Left cardiac atrium (tissue), 4 donors: ENCODE measurements around the gene PCDHA1. TPM values are rescaled to one million over a fixed set of nuclear protein-coding genes. Genes with fewer than 3 reads are reported as not detected.
A peak's percentile ranks its signal among the peaks of the same experiment; 100 is the strongest.

Experiments
- ATAC-seq, 2 donors: fragments of 200-7000 bp; cut with Tn5 transposase; one replicate each; pipeline ENCODE4 v1.9.1; 2020; ENCODE audit warnings: mild to moderate bottlenecking in 2 of 2, moderate library complexity in 2 of 2
- DNase-seq: peaks from one replicate; pipeline ENCODE4 v3.0.0-alpha.2; 2020
- intact Hi-C, 2 donors: fragments of 100-400 bp; cut with DNase I; formaldehyde crosslinking; loops; one replicate each; pipeline versions ENCODE4 v1.14.1 to v1.15.1; 2022 to 2023
- total RNA-seq, 2 donors: library from RNA; stranded (reverse); fragmentation: NEBNext Ultra II Directional; extraction: Animal tissue kit (Norgen Biotek cat#: 25700); gene quantifications; one replicate each; pipeline ENCODE4 v1.2.1, GENCODE V29; 2021
- donor health status: DM: no; HTN: yes; CAD: no.
- donor health status: DM: no; HTN: yes; CAD: no; lungs with severe emphysema.
- donor health status: DM: yes; HTN: yes; CAD: no.
- donor health status: Dilated cardiomyopathy.

Gene PCDHA1
- total RNA-seq, 2 donors from 2014 or later: not detected

DNA sequence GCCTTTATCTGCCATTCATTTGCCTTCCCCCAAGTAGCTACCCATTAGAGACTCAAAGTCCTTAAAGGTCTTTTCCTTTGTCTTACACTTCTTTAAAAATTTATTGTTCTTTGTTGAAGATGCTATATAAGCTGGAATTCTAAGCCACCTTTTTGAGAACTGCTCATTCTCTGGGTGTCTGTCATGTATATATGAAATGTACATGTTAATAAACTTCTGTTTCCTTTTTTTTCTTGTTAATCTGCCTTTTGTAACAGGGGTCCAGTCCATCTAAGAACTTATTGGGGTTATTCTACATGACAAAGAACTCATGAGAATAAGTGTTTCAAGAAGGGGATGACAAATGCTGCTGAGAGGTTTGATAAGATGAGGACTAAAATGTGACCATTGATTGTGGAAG is 221.9 kb downstream of the PCDHA1 start:
- no peak for ATAC-seq
- DNase-seq: no peak
- intact Hi-C loops: no loop called here

DNA sequence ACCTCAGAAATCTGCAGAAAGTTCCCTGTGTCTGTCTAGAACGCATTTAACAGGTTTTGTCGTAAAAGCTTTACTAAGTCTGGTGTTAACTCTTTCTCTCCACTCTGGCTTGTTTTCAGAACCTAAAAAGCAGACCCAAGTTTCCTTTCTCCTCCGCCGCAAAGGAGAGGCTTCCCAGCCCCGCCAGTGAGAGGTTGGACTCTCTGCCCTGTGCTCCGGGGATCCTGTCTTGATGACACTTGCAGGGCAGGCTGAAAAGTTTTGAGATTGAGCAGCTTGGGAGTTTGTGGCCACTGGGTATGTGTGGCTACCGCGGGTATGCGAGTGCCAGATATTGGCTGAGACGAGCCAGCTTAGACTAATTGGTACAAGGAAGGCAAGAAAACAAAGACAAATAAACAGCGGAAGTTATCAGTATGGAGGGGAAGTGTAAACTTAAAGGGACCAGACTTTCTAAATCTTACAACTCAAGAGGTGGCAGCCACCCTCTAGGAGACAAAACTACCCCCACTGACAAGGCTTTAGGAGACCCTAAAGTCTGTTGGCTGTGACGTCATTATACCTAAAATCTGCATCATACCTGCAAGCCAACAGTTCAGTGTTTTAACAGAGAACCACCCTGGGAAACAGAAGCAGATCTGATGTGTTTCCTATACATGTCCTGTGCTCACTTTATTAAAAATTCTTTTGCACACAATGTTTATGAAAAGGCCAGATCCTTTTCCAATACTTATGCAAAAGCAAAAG is 224.3 kb downstream of the PCDHA1 start:
- ATAC-seq: no peak
- no peak for DNase-seq
- intact Hi-C loops: no loop called here

DNA sequence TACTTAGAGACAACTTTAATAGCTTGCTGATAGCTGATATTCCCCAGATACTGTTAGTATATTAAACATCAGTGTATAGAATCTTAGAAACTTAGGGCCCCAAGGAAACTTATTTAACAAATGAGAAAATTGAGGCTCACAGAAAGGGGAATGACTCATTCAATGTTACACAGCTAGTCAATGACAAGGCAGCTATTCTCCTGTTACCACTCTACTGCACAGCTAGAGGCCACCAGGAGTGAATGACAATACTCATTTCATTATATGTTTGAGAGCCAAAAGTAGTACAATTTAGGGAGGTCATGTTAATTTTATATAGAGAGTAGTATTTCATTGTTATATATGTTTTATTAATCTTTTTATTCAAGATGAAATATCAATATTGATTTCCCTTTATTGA is 232.0 kb downstream of the PCDHA1 start:
- DNase-seq (no peak), ATAC-seq (no peak)
- intact Hi-C loops: no loop called here

DNA sequence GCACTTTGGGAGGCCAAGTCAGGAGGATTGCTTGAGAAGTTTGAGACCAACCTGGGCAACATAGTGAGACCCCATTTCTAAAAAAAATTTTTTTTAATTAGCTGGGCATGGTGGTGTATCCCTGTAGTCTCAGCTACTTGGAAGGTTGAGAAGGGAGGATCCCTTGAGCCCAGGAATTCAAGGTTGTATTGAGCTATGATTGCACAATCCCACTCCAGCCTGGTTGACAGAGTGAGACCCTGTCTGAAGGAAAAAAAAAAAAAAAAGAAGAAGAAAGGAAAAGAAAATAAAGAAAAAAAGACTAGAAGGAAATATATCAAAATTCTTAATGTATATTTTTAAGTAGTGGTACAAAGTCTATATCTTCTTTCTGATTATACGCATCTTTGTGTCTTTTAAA is 236.4 kb downstream of the PCDHA1 start:
- DNase-seq (no peak), ATAC-seq (no peak)
- intact Hi-C loops: no loop called here

DNA sequence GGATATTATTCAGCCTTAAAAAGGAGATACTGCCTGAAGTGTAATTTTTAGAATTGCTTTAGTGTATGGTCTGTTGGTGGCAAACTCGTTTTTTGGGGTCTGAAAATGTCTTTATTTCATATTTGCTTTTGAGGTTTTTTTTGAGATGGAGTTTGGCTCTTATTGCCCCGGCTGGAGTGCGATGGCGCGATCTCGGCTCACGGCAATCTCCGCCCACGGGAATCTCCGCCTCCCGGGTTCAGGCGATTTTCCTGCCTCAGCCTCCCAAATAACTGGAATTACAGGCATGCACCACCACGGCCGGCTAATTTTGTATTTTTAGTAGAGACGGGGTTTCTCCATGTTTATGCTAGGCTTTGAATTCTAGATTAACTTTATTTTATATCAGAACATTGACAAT is 245.1 kb downstream of the PCDHA1 start:
- intact Hi-C loops: no loop called here
- DNase-seq: no peak
- no peak for ATAC-seq

DNA sequence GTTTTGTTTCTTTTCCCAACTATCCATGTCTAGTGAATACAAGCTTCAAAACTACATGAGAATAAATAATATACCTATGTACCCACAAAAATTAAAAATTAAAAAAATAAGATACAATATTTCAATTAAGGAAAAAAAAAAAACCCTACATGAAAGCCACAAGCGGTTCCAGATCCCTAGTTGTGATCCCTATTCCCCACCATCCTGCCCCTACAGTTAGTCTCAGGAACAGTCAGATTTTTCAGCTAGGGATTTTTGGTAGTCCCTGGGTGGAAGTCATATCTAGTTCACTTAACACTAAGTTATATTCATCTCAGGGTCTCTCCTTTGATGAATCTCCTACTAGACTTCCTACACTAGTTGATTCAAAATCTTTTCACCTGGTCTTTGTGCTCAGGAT is 246.7 kb downstream of the PCDHA1 start:
- ATAC-seq (no peak), DNase-seq (no peak)
- intact Hi-C loops: no loop called here

DNA sequence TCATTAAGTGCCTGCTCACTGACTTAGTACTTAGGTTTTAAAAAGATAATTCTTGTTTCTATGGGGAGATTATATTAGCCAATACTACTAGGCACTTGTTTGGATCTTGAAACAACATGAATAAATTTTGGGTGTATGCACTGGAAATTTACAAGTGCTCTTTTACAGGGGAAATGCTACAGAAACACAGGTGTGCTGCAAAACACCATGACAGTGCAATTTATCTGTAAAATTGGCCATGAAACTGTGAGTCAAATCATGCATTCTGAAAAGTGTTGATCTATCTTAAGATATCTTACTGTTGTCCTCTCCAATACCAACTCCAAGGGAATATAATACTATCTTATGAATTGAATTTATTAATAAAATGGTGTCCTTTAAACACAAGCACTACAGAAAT is 253.1 kb downstream of the PCDHA1 start:
- intact Hi-C loops: no loop called here
- DNase-seq: no peak
- no peak for ATAC-seq

DNA sequence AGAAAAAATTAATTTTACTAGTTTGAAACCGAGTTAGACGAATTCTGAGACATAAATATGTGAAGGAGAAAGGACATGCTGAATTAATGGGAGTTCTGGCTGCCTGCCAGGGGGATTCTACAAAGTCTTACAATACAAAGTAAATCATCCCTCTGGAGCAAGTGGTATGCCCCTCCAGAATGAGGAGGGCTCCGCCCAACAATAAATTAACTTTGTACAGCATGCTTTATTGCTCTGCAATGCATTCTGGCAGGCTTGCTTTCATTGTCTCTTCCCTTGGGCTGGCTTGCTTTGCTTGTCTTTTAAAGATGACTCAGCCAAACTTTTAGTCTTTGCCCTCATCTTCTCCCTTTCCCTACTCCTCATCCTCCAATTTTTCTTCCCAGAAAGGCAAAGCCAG is 253.6 kb downstream of the PCDHA1 start:
- ATAC-seq (no peak), DNase-seq (no peak)
- intact Hi-C loops: no loop called here

DNA sequence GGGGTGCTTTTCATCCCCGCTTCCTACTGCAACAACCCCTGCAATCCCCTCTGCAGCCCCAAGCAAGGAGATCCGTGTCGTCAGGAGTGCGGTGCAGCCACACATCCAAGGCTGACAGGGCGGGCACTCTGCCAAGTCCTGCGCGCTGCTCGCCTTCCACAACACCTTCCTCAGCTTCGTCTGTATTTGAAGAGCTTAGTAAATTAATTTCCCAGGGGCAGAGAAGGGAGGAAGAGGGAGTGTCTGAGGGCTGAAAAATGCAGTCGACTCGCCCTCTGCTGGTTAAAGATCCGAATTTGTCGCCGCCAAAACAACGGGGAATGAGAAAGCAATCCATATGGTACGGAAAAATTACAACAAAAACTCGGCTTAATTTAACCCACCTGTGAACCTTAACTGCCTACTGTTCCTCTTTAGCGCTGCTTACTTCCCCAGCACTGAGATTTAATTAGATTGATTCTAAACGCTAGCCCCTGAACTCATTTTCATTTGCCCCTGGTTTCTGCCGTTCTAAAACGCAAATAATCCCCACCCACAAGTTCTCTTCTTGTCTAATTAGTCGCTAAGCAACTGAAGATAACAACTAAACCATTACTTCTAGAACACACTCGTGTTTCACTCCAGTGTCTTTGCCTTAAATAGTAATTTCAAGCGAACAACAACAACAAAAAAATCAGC is 254.3 kb downstream of the PCDHA1 start:
- peak; percentile 78 to 90 for ATAC-seq
- intact Hi-C loops: loop anchor here in 1 of 2 donors (10.0 kb wide), 3 partner anchors 155 to 675 kb away; partner anchors contain the start of genes PCDHA10, PCDHA13 and SLC4A9
- peak; percentile 28 for DNase-seq

DNA sequence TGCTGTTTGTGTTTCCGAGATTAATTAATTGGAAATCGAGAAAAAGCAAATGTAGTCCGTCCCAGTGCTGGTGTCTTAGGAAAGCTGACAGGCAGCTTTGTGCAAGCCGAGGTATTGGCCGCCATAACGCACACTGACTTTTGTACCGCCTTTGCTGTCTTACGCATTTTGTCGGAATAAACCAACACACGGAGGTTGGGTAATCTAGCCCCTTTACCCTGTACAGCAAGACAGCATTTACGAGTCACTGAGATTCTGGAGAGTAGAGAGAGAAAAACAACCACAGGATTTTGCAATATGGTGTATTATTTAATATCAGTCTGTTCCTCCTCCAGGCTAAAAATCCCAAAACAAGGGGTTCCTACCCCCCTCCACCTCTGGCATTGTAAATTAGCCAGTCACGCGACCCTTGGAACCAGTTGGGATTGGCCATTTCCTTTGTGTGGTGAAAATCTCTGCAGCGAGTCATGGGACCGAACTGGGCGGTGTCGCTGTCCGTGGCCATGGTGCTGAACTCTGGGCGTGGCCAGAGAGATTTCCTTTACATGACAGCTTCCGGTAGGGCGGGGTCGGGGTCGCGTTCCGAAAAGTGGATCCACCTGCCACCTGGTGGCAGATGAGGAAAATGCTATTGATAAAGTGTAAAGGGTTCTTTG is 255.0 kb downstream of the PCDHA1 start:
- DNase-seq (peak; percentile 96), ATAC-seq (peak; percentile 94 to 98)
- intact Hi-C loops: loop anchor here in 1 of 2 donors (10.0 kb wide), 3 partner anchors 156 to 676 kb away; partner anchors contain the start of genes PCDHA10, PCDHA13 and SLC4A9

DNA sequence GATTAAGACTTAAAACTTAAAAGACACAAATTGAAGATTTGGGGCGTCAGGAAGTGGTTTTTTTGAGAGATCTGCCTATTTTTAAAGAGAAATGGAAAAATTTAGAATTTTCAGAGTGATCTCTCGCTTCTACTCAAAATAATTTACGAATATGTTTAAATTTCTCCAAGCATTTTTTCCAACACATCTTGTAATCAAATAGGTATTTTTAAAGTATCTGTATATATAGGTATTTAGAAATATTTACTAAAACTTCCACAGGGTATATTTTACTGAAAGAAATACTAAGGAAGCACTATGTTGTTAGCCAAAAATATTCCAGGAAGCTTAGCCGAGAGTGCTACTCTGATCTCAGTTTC is 255.5 kb downstream of the PCDHA1 start:
- DNase-seq (no peak), ATAC-seq (no peak)
- intact Hi-C loops: loop anchor here in 1 of 2 donors (10.0 kb wide), 3 partner anchors 157 to 677 kb away; partner anchors contain the start of genes PCDHA10, PCDHA13 and SLC4A9

DNA sequence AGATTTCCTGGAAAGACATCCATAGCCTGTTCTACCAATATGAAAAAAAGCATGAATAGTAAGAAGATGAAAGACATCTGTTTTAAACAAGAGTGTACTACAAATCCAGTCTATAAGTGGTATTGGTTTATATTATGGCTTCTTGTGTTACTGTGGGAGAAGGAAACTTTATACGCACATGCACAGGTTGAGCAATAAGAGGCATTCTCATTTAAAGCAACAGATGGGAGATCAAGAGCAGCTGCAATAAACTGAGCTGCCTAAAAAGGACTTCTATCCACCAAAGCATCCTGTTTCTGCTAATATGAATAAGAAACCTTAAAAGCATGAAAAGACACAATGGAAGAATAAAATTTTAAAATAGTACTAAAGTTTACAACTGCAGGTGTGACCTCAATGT is 256.6 kb downstream of the PCDHA1 start:
- ATAC-seq (no peak), DNase-seq (no peak)
- intact Hi-C loops: loop anchor here in 1 of 2 donors (10.0 kb wide), 3 partner anchors 158 to 678 kb away; partner anchors contain the start of genes PCDHA10, PCDHA13 and SLC4A9

DNA sequence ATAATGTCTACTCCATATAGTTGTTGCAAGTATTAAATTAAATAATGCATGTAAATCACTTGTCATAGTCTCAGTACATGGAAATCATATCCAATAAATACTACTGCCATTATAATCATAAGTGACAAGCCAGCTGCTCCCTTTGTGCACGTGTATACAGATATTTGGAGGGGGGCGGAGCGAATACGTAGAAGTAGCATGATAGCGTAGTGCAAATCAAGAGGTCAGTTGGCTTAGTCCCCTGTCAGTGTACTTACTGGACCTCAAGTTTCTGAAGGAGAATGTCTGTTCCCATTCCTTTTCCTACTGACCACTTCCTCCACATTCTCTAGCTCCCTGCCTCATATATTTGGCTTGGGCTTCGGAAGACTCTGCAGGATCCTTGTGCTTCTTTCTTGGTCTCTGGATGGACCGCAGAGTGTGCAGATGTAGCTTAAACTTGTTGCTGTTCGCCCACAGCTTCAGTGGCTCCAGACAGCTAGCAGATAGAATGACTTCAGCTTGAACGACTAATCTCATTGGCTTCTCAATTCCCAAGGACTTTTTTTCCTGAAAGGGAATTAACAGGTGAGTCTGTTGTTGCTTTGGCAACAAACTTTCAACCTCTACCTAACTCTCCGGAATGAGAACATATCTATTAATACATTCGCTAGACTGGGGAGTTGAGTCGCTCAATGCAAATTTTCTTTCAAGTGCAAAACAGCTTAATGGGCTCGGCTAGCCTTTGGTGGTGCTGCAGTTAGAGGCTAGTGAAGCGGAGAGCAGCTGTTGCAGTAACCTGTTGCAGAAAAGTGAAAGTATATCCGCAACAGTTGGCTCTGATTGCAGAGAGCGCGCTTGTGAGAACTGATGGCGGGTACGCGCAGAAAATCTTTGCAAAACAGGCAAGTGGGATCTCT is 264.9 kb downstream of the PCDHA1 start, which contains the start of gene PCDHB1:
Gene PCDHB1 (plus strand): TSS at position 753 of the 899 bp plus-strand sequence. CDS start 97 bp downstream, at position 850.
- DNase-seq (no peak), ATAC-seq (peak in 1 of 2 donors; percentile 62)
- intact Hi-C loops: no loop called here

DNA sequence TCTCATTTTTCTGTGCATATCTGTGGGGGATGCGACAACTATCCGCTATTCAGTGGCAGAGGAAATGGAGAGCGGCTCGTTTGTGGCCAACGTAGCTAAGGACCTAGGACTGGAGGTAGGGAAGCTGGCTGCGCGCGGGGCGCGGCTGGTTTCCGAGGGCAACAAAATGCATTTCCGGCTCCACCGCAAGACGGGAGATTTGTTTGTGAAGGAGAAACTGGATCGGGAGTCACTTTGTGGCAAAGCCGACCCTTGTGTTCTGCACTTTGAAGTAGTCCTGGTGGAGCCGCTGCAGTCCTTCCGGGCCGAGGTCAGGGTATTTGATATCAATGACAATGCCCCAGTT is 265.6 kb downstream of the PCDHA1 start:
- DNase-seq (no peak), ATAC-seq (no peak)
- intact Hi-C loops: no loop called here

Other genes with a start within 250 kb of the PCDHA1 start
- gene EIF4EBP3, start 238.5 kb upstream of the PCDHA1 start, total RNA-seq: 10 to 100 TPM in 1 of 2 donors, 1 to 10 TPM in 1; 8.8 to 11.5 TPM
- 10 to 100 TPM; 24.9 to 37.4 TPM for gene SRA1, start 228.7 kb upstream of the PCDHA1 start, total RNA-seq
- gene APBB3, start 221.5 kb upstream of the PCDHA1 start, total RNA-seq: 10 to 100 TPM; 11.4 to 14.3 TPM
- gene SLC35A4, start 221.3 kb upstream of the PCDHA1 start, total RNA-seq: 10 to 100 TPM; 70.3 to 79.3 TPM
- gene CD14, start 153.0 kb upstream of the PCDHA1 start, total RNA-seq: 100 to 1,000 TPM in 1 of 2 donors, 10 to 100 TPM in 1; 73.9 to 107 TPM
- 1 to 10 TPM; 3.9 to 6.4 TPM for gene TMCO6, start 146.7 kb upstream of the PCDHA1 start, total RNA-seq
- 100 to 1,000 TPM in 1 of 2 donors, 10 to 100 TPM in 1; 98.2 to 108 TPM for gene NDUFA2, start 138.5 kb upstream of the PCDHA1 start, total RNA-seq
- 10 to 100 TPM; 59.6 to 62.8 TPM for gene IK, start 138.3 kb upstream of the PCDHA1 start, total RNA-seq
- gene WDR55, start 121.2 kb upstream of the PCDHA1 start, total RNA-seq: 10 to 100 TPM; 11.0 to 15.4 TPM
- gene DND1, start 112.6 kb upstream of the PCDHA1 start, total RNA-seq: under 1 TPM; 0.35 to 0.44 TPM
- gene HARS1, start 94.8 kb upstream of the PCDHA1 start, total RNA-seq: 10 to 100 TPM; 35.3 to 46.5 TPM
- gene HARS2, start 94.7 kb upstream of the PCDHA1 start, total RNA-seq: 10 to 100 TPM; 19.2 TPM
- 10 to 100 TPM; 34.0 to 36.8 TPM for gene ZMAT2, start 85.7 kb upstream of the PCDHA1 start, total RNA-seq
- gene PCDHA2, start 8.7 kb downstream of the PCDHA1 start, total RNA-seq: not detected
- gene PCDHA3, start 14.9 kb downstream of the PCDHA1 start, total RNA-seq: under 1 TPM; 0.06 to 0.44 TPM
- gene PCDHA4, start 20.9 kb downstream of the PCDHA1 start, total RNA-seq: under 1 TPM; 0.16 to 0.24 TPM
- gene PCDHA5, start 35.5 kb downstream of the PCDHA1 start, total RNA-seq: under 1 TPM in 1 of 2 donors, not detected in 1; 0.08 TPM
- under 1 TPM; 0.09 to 0.21 TPM for gene PCDHA6, start 41.8 kb downstream of the PCDHA1 start, total RNA-seq
- not detected for gene PCDHA7, start 48.1 kb downstream of the PCDHA1 start, total RNA-seq
- under 1 TPM; 0.06 to 0.10 TPM for gene PCDHA8, start 55.0 kb downstream of the PCDHA1 start, total RNA-seq
- gene PCDHA9, start 62.2 kb downstream of the PCDHA1 start, total RNA-seq: under 1 TPM; 0.03 to 0.05 TPM
- under 1 TPM; 0.44 to 0.55 TPM for gene PCDHA10, start 69.8 kb downstream of the PCDHA1 start, total RNA-seq
- under 1 TPM; 0.09 to 0.29 TPM for gene PCDHA11, start 82.8 kb downstream of the PCDHA1 start, total RNA-seq
- gene PCDHA12, start 89.2 kb downstream of the PCDHA1 start, total RNA-seq: under 1 TPM; 0.15 to 0.34 TPM
- under 1 TPM; 0.27 to 0.31 TPM for gene PCDHA13, start 96.0 kb downstream of the PCDHA1 start, total RNA-seq
- gene PCDHAC1, start 140.2 kb downstream of the PCDHA1 start, total RNA-seq: 1 to 10 TPM in 1 of 2 donors, under 1 TPM in 1; 0.65 to 1.0 TPM
- 1 to 10 TPM; 1.7 to 2.9 TPM for gene PCDHAC2, start 180.3 kb downstream of the PCDHA1 start, total RNA-seq